H1 (cell line): ENCODE data around the gene VAMP2. TPM values are rescaled to one million over a fixed set of nuclear protein-coding genes. Genes with fewer than 3 reads are reported as not detected.
A peak's percentile ranks its signal among the peaks of the same experiment; 100 is the strongest.

Experiments used
- BRCA1 ChIP-seq: IDR thresholded peaks from 2 replicates; pipeline ENCODE4 v1.6.1; 2012; ENCODE audit warnings: low read depth, low read length, improper control_type of control experiment
- MAFK ChIP-seq: IDR thresholded peaks from 2 replicates; pipeline ENCODE4 v1.6.1; 2012; ENCODE audit warnings: low read depth, mild to moderate bottlenecking, improper control_type of control experiment, low read length
- RNF2 ChIP-seq: fragments of 200-900, 300-1000 bp; sonication (generic); IDR thresholded peaks from 2 replicates; pipeline ENCODE4 v1.7.1; 2016; ENCODE audit warnings: borderline replicate concordance, low read depth, mild to moderate bottlenecking, antibody characterized with exemption, low read length; ENCODE audit not compliant: poor library complexity, severe bottlenecking; ENCODE audit errors: missing control alignments
- TCF12 ChIP-seq: IDR thresholded peaks from 2 replicates; pipeline ENCODE4 v1.6.1; 2011; ENCODE audit warnings: low read depth, mild to moderate bottlenecking, low read length
- polyA plus RNA-seq, 7 experiments: library from polyadenylated mRNA; depleted of rRNA in 3 of 7; stranded (reverse) in 5 of 7; unstranded in 2 of 7; fragments of >200 nt in 5 of 7; fragments of 200-250 nt in 2 of 7; gene quantifications; 1 replicate in 5 of 7; 2 replicates in 1 of 7; 4 replicates in 1 of 7; pipeline versions ENCODE4 v1.2.1 to v1.2.3, GENCODE V29; 2011 to 2013; ENCODE audit warnings: missing spikeins in 2 of 7, mixed read lengths in 2 of 7
- total RNA-seq: library from RNA; stranded (reverse); fragmentation: NEBNext Ultra II Directional; extraction: Animal tissue kit (Norgen Biotek cat#: 25700); gene quantifications from 2 replicates; pipeline ENCODE4 v1.2.1, GENCODE V29; 2021
- TF ChIP-seq, protein P1 (sequence below): IDR thresholded peaks from 2 replicates; pipeline ENCODE4 v1.6.1; 2012; ENCODE audit warnings: low read length, inconsistent platforms
- TF ChIP-seq, protein P2 (sequence below): IDR thresholded peaks from 2 replicates; pipeline ENCODE4 v1.6.1; 2011; ENCODE audit warnings: low read depth, mild to moderate bottlenecking, low read length; ENCODE audit not compliant: insufficient read depth

VAMP2 gene
- total and polyA plus RNA-seq, 2 of the 8 experiments (the other 6 are each of a cell fraction or from before 2014, with no cell fraction given), result 19.3 to 20.5 TPM

GRCh38 chr17:8119581-8120519 is 42.9 kb downstream of the VAMP2 start (continued):
- no peak for TF ChIP-seq RNF2
- TF ChIP-seq TCF12, result 0 out of 2 replicates have a peak, but pooled peaks have one; percentile 51
- TF ChIP-seq, protein P1, sequence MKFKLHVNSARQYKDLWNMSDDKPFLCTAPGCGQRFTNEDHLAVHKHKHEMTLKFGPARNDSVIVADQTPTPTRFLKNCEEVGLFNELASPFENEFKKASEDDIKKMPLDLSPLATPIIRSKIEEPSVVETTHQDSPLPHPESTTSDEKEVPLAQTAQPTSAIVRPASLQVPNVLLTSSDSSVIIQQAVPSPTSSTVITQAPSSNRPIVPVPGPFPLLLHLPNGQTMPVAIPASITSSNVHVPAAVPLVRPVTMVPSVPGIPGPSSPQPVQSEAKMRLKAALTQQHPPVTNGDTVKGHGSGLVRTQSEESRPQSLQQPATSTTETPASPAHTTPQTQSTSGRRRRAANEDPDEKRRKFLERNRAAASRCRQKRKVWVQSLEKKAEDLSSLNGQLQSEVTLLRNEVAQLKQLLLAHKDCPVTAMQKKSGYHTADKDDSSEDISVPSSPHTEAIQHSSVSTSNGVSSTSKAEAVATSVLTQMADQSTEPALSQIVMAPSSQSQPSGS, result peak; percentile 19; the same call in 1 of the 2 replicates
- peak; percentile 93; the same call in 1 of the 2 replicates for TF ChIP-seq MAFK
- no peak for TF ChIP-seq BRCA1
- TF ChIP-seq, protein P2, sequence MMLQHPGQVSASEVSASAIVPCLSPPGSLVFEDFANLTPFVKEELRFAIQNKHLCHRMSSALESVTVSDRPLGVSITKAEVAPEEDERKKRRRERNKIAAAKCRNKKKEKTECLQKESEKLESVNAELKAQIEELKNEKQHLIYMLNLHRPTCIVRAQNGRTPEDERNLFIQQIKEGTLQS, result no peak
